Inflammatory macrophage treated with lipopolysaccharide for 1 hour (primary cell): ENCODE results near the gene MALT1.

Source experiments
- DNase-seq, 2 donors: peaks; one replicate each; pipeline ENCODE4 v3.0.0-alpha.2; 2020 to 2022

The MALT1 gene

DNA sequence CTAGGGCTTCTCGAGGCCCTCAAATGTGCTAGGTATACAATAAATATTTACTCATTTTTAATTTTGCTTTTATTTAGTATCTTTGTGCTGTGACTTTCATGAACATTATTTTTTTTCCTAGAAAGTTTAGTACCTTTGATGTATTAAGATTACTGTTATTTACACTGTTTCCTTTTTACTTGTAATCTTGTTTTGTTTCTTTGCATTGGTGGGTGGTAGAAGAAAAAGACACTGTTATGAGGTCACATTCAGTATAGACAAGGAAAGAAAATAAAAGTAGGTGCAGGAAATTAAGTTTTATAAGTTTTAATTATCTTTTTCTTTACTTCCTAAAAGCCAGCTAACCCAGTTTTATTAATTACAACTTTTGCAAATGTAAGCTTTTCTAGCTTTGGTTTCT, 23.0 kb downstream of the MALT1 start:
- DNase-seq, result no peak

DNA sequence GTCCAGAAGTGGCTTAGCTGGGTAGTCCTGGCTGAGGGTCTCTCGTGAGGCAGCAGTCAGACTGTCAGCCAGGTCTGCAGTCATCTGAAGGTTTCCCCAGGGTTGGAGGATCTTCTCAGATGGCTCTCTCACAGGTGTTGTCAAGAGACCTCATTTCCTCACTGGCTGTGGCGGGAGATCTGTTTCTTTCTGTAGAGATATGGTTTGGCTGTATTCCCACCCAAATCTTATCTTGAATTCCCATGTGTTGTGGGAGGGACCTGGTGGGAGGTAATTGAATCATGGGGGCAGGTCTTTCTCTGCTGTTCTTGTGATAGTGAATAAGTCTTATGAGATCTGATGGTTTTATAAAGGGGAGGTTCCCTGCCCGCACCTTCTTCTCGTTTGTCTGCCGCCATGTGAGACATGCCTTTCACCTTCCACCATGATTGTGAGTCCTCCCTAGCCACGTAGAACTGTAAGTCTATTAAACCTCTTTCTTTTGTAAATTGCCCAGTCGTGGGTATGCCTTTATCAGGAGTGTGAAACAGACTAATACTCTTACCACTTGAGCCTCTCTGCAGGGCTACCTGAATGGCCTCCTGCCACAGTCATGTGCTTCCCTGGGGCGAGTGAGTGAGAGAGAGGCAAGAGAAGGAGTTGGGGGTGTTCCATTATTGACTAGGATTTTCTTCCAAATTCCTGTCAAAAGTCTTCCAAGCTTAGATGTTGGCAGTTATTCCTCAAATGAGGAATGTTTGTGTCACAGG, 23.6 kb downstream of the MALT1 start:
- DNase-seq, result no peak

DNA sequence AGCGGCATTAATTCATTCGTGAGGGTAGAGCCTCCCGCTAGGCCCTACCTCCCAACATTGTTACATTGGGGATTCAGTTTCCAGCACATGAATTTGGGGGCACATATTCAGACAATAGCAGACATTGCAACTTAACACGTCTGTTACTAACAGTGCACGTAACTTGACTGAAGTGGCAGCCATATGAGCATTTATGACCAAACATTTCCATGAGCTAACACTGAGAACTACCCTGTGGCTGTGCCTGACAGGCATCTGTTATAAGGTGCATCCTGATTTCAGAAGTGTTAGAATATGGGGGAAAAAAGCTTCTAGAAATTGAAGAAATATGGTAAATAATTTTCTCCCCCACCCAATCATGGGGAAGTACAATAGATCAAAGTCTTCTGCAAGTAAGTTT, 24.5 kb downstream of the MALT1 start:
- no peak for DNase-seq

DNA sequence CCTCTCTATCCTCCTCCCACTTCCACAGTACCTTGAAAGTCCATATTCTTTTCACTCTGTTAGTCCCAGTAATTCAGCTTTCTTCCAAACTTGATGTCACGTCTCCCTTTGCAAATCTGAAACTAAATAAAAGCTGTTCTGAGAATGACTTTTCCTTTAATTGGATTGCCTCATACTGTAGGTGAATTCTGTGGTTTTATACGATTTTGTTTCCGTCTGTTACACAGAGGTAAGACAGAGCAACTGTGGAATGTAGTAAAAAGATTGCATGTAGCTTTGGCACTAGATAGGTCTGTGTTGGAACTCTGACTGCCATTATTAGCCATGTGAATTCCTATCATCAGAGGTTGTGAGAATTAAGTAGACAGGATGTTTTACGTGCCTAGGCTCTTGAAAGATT, 25.9 kb downstream of the MALT1 start:
- no peak for DNase-seq

DNA sequence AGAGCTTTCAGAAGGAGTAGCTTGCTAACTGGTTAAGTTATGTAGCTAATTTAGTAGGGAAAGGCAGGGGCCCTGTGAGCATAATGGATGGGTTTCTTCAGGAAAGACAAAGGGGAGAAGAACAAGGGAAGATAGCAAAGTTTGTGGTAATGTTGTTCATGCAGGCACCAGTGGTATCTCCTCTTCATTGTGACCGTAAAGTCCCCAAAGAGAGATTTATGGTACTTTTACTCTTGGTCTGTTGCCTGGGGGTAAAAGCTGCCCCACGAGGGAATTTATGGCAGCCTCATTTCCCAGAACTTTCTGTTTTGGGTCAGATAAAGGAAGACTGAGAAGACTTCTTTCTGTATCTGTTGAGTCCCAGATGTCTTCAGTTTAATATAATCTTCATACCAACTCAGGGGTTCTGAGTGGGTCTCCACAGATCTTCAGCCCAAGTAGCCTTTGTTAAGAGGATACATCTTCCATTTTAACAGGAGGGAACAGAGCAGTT, 27.5 kb downstream of the MALT1 start:
- no peak for DNase-seq

DNA sequence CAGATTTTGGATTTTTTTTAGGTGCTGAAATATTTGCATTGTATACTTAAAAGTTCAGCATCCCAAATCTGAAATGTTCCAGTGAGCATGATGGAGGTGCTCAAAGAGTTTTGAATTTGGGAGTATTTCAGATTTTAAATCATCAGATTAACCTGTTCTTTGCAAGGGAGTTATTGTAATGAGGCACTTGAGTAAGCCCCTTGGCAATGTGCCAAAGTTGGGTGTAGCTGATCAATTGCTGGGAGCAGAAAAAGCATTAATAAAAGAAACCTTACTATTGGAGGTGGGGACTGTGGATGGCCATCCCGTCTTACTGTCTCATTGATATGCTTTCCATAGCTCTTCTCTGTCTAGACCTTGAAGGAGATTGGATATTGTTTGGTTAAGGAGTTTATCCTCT, 28.3 kb downstream of the MALT1 start:
- DNase-seq, result no peak

DNA sequence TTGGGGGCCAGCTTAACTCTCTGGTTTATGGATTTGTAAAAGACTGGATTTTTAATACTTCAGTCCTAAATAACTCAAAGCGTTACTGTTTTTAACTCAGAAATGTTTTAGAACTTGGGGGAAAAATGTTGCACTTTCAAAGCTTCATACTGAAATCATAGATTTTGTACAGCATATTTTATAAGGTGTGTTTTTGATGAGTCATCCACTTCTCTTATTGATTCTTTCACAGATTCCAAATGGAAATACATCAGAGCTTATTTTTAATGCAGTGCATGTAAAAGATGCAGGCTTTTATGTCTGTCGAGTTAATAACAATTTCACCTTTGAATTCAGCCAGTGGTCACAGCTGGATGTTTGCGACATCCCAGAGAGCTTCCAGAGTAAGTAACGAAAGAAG, 28.9 kb downstream of the MALT1 start:
- no peak for DNase-seq

DNA sequence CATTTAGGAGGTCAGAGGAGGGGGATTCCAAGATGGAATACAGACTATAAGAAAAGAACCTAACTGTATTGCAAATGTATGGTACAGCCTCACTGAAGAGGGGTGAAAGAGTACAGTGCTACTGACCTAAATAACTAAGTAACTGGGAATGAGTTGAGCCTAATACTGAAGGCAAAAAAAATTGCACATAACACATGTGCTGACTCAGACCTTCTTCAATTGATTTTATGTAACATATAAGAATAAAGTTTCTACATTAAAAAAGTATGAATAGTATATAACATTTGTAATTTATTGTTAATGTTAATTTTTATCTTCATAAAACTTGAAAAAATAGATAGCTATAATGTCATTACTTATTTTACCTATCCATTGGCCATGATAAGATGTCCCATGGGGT, 41.7 kb downstream of the MALT1 start:
- DNase-seq, result no peak

DNA sequence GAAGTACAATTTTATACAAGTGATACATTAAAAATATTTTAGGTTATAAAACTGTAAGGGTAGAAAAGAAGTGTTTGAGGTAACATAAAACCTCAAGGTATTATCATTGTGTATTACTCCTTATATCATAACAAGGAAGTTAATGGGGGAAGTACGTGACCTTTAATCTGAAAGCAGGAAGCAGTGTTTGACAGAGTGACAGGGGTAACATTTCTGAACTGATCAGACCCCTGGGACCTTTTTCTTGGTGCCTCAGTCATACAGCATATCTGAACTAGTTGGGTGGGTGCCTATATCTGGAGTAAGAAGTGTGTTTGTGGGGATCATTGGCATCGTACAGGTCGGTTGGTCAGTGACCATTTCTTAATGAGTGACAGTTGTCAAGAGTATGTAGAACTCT, 43.0 kb downstream of the MALT1 start:
- DNase-seq, result peak; percentile 5 to 8

DNA sequence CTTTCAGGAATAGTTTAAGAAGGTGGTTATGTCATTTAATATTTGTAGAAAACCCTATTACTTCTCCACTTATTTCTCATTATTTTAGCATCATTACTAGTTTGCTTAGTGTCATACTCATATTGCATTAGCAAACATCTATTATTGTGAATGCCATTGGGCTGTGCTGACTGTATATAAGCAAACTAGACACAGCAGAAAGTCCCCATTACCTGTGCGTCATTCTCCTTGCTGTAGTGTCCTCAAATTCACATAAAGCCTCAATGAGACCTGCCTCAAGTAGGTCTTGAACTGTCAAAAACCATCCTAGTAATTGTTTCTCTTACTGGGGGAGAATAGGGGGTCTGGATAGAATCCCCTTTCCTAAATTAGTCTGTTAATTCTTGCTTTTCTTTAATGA, 43.6 kb downstream of the MALT1 start:
- DNase-seq, result no peak

DNA sequence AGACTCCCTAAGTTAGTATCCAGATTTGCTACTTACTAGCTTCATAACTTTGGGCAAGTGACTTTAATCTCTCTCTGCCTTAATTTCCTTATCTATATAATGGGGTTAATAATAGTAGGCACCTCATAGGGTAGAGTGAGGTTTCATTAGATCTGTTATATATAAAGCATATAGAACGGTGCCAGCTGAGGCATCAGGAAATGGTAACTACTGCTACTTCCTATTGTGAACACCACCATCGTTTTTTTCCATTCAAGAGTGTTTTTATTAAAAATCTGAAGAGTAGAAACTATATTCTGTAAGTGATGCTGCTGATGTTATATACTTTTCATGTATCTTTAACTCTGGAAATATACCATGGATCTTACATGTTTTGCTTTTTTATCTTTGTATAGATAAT, 44.3 kb downstream of the MALT1 start:
- no peak for DNase-seq

DNA sequence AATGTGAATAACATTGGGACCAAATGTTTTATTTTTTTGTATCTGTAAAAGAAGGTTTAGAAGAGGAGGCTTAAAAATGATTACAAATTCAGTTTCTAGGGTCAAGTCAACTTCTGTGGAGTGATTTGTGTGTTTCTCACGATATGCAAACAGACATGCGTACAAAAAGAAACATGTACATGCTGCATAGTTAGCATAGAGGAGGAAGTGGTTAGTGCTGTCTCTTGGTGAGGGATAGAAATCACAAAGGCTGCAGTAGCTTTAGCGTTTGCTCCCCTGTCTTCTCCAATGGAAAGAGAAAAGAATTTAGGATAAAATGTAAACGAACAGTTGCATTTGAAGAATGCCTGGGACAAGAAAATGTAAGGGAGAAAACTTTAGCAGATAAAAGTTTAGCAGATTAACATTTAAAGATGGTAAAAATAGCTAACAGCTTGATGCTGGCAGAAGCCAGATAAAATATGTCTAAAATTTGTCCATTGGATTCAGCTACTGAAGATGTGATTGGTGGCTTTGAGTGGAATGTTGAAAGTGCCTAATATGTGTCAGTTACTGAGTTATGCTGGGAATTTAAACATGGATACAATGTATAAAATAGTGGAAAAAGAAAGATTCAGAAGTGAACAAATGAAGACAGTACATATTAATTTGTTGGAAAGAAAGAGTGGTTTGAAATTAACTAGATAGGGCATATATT, 44.9 kb downstream of the MALT1 start:
- DNase-seq, result peak in 1 of 2 donors; percentile 5

DNA sequence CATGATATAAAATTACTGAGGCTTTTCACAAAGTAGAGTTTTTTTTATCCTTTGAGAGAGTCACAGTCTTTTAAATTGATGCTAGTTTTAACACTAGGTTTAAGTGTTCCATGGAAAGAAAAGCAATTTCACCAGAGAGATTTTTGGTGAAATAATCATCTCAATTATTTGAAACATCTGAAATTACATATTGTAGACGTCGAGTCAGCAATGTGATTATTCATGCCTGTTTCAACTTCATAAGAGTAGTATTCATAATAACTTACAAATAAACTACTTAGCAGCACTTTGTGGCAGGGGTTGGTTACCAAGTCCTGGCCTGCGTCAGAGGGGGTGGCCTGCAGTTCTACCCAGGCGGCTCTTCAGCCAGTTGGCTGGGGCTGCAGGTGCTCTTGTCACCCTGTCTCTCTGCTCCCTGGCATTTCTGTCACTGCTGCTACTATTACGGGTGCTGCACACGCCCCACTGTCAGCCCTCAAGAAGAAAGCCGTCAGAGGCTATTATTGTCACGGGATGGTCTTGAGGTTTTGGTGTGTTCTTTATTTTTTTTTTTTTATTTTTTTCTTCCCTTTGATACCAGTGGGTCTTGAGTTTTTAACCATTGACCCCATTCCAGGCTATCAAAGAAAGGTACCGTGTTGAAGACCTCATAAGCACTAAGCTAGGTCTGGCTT, 50.4 kb downstream of the MALT1 start:
- DNase-seq, result no peak

DNA sequence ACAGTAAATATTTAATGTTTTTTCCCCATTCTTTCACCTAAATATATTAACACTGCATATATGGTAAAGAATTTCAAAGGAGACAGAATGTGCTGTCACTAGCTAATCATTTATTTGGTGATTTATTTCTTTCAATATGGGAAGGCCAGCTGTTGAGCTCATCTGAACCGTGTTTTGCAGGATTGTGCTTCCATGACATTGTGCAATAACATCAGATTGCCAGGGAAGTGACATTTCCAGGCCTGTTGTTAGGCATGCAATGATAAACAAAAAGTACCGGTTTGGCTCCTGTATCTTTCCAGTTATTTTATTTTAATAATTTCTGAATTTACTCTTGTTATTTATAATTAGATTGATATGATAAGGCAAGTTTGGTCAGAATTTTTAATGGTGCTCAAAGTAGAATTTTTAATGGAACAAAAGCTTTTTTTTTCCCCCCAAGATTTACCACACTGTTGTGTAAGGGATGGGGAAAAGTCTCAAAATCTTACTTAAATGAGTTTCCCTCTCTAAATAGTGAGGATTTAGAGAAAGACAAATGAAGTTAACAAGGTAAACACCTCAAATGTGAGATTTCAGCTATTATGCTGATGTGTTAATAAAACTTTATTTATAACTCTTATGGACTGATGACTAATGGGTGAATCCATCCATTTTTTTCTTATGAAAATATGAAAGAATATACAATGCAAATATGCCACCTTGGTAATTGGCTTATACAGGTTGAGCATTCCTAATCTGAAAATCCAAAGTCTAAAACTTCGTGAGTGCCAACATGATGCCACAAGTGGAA, 52.7 kb downstream of the MALT1 start:
- no peak for DNase-seq

DNA sequence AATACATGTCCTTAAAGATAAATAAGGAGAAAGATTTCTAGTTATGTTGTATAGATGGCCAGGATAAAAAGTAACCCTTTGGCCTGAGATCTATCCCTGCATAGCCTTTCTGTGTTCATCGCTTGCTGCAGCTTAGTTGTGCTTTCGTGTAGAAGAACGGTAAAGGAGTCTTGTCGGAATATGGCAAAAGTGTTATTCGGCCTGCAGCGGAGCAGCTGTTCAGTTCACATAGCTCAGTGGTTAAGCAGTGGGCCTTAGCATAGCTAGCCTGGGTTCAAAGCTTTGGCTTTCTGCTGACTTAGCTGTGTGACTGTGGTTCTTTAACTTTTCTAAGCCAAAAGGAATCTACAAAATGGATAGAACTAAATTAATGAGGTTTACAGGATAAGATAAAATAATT, 55.4 kb downstream of the MALT1 start:
- no peak for DNase-seq

DNA sequence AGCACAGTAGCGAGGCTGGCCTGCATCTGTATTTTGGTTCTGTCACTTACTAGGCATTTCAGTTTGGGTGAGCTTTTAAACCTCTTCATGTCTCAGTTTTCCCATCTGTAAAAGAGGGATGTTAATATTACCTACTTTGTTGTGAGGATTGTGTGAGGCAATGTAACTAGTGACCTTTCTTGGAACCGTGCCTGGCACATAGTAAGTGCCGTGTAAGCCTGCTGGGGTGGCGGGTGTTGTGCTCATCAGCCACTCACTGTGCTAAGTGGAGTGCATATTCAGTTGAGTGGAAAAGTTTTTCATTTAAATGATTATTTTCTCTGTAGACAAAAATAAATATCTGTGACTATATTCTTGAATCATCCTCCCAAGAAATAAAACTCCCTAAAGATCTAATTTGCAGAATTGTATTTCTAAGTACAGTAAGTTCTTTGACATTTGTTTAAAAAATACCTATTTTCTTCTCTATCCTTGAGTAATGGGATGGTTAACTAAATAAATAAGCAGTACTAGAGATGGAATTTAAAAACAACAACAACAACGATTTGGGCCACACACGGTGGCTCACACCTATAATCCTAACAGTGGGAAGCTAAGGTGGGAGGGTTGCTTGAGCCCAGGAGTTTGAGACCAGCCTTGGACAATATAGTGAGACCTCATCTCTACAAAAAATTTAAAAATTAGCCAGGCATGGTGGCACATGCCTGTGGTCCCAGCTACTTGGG, 56.7 kb downstream of the MALT1 start:
- DNase-seq, result no peak

DNA sequence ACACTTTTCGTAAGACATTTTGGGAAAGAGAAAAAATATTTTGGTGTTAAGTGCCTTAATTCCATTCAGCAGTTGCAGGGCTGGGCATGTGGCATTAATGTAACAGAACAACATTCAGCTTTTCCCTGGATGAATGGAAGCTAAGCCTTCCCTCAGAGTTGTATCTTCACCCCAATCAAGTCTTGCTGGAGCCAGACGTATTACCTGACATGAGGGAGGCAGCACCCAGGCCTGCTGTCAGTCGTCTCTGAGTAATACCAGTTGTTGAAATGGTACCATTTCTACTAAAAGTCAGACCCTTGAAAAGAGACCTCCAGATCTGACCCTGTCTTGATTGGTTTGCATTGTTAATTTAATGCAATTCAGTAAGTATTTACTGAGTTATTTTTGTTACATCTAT, 57.5 kb downstream of the MALT1 start:
- no peak for DNase-seq

DNA sequence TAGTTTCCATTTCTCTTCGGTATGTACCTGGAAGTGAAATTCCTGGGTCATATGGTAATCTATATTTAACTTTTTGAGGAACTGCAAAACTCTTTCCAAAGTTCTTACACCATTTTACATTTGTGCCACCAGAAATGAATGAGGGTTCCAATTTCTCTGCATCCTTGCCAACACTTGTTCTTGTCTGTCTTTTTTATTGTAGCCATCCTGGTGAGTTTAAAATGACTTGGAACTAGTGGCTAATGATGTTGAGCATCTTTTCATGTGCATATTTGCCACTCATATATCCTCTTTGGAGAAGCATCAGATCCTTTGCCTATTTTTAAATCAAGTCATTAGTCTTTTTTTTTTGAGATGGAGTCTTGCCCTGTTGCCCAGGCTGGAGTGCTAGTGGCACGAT, 59.4 kb downstream of the MALT1 start:
- no peak for DNase-seq

DNA sequence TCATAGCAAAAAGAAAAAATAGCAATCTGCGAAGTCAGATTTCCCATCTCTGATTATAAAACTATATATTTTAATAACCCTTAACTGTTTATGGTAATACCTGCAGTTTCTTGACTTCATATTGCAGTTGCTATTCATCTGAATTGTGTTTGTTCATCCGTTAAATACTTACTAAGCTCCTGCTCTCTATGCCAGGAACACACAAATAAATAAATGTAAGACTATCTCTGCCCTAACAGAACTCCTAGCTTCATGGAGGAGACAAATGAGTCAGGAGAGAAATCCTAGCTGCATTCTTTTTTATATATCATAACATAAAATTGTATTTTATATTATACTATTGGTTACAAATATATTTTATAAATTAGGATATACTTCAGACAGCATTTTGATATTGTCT, 61.2 kb downstream of the MALT1 start:
- DNase-seq, result no peak

DNA sequence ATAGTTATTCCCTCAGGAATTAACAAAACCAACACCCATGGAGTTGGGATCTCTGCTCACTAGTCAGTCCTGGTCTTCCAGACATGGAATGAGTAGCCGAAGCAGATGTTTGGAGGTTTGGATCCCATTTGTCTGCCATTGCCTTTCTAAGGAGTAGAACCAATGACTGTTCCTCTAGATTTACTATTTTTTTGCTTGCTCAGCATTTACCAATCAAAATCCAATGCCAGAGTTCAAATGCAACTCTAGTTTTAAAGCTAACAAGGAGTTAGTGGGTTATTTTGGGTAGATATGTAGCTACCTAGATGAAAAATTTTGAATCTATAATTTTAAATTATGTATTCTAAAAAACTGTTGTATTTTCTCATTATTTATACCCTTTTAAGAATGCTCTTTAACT, 62.6 kb downstream of the MALT1 start:
- DNase-seq, result no peak

DNA sequence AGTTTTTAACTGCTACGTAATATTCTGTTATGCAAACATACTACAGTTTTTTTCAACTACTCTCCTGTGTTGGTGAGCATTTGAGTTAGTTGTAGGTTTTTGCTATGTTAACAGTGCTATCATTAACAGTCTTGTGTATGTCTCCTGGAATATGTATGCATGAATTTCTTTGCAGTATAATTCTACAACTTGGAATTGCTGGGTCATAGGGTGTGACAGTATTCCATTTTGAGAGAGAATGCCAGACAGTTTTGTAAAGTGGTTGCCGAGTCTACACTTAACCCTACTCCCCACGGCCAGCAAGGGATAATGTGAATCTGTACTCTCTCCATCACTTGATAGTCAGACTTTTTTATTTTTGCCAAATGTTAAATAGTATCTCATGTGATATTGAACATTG, 67.1 kb downstream of the MALT1 start:
- DNase-seq, result no peak

DNA sequence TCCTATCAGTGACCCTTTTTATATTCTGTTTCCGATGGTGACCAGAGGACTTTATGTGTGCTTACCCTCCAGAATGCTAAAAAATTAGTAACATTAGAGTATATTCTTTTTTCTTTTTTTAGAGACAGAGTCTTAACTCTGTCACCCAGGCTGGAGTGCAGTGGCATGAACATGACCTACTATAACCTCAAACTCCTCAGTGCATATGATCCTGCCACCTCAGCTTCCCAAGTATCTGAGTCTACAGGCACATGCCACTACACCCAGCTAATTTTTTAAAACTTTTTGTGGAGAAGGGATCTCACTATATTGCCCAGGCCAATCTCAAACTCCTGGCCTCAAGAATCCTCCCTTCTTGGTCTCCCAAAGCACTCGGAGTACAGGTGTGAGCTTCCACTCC, 74.6 kb downstream of the MALT1 start:
- DNase-seq, result no peak
